GM12864 (cell line): ENCODE measurements around the gene LPCAT1.

ENCODE experiments used
- DNase-seq: peaks from one replicate; pipeline ENCODE4 v3.0.0-alpha.2; 2011; ENCODE audit warnings: low read depth
- H3K4me3 ChIP-seq: 2 replicates; pipeline ENCODE4 v1.5.1; 2011; ENCODE audit warnings: mild to moderate bottlenecking, low read depth, low read length, control low read depth
- TF ChIP-seq, protein P1 (sequence below): IDR thresholded peaks from 2 replicates; pipeline ENCODE4 v1.5.1; 2011; ENCODE audit warnings: low read depth, mild to moderate bottlenecking, moderate library complexity, low read length, control low read depth, inconsistent platforms; ENCODE audit errors: missing control alignments

The LPCAT1 gene

GRCh38 chr5:1435369-1435768 is 88.4 kb downstream of the LPCAT1 start:
- TF ChIP-seq, protein P1, sequence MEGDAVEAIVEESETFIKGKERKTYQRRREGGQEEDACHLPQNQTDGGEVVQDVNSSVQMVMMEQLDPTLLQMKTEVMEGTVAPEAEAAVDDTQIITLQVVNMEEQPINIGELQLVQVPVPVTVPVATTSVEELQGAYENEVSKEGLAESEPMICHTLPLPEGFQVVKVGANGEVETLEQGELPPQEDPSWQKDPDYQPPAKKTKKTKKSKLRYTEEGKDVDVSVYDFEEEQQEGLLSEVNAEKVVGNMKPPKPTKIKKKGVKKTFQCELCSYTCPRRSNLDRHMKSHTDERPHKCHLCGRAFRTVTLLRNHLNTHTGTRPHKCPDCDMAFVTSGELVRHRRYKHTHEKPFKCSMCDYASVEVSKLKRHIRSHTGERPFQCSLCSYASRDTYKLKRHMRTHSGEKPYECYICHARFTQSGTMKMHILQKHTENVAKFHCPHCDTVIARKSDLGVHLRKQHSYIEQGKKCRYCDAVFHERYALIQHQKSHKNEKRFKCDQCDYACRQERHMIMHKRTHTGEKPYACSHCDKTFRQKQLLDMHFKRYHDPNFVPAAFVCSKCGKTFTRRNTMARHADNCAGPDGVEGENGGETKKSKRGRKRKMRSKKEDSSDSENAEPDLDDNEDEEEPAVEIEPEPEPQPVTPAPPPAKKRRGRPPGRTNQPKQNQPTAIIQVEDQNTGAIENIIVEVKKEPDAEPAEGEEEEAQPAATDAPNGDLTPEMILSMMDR = no peak
- no peak overlapping the region for H3K4me3 ChIP-seq
- DNase-seq = no peak

GRCh38 chr5:1432296-1432695 is 91.5 kb downstream of the LPCAT1 start:
- TF ChIP-seq, protein P1 = no peak
- no peak for DNase-seq
- no peak overlapping the region for H3K4me3 ChIP-seq

DNA sequence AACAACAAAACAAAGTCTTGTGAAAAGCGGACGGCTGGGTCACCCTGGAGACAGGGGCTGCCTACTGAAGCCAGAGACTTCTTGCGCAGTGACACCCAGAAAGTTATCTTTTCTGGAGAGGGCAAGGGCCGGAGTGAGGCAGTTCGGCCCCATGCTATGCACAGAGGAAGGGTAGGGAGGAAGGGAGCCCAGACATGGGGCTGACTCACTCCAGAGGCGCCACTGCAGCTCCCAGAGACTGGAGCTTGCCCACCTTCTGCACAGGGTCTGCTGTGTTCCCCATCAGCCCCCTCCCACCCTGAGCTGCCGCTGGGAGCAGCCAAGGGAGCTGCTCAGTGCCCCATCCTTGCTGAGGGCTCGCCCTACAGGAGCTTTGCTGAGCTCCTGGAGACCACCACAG is 91.9 kb downstream of the LPCAT1 start:
- no peak for DNase-seq
- no peak overlapping the region for H3K4me3 ChIP-seq
- TF ChIP-seq, protein P1 = no peak

DNA sequence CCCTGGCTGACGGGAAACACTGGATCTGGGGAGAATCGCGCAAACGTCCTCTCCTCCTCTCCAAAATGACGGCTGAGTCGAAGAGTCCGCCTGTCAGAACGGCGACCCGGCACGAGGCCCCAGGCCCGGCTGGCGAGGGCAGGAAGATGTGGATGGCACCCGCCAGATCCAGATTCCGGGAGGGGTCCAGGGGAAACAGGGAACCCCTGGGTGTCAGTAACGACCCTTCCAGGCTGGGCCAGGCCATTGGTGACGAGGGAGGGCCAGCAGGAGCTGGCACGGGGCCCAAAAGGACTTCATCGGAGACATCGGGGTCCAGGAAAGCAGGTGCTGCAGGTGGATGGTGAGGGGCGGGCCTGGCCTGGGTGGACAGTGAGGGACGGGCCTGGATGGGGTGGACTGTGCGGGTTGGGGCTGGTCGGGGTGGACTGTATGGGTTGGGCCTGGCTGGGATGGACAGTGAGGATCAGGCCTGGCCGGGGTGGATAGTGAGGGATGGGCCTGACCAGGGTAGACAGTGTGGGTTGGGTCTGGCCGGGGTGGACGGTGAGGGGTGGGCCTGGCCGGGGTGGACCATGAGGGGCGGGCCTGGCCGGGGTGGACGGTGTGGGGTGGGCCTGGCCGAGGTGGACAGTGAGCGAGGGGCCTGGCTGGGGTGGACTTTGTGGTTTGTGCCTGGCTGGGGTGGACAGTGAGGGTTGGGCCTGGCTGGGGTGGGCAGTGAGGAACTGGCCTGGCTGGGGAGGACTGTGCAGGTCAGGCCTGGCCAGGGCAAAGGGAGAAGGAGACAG is 92.5 kb downstream of the LPCAT1 start:
- no peak for DNase-seq
- H3K4me3 ChIP-seq = no peak overlapping the region
- TF ChIP-seq, protein P1 = no peak

GRCh38 chr5:1430121-1430795 is 93.5 kb downstream of the LPCAT1 start:
- no peak overlapping the region for H3K4me3 ChIP-seq
- no peak for DNase-seq
- TF ChIP-seq, protein P1 = no peak

DNA sequence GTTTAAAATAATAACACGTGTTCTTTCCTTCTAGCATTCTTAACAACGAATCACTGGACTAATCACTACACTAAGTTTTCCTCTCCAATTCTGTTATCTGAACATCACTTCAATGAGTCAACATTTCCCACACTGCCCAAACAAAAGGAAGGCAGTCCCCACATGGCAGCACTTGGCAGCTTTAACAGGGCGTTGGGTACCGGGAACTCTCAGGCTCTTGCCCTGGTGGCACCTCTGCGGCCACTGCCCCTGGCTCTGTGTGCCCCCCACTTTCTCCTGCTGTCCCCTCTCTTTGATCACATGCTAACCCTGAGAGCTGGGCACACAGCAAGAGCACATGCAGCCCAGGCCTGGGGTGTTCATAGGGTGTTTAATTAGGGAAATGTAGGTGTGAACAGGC is 94.3 kb downstream of the LPCAT1 start:
- DNase-seq = no peak
- H3K4me3 ChIP-seq = no peak overlapping the region
- TF ChIP-seq, protein P1 = no peak

- no peak overlapping the region for H3K4me3 ChIP-seq
- DNase-seq = no peak
- TF ChIP-seq, protein P1 = no peak
Measured at GRCh38 chr5:1429066-1429465, 94.7 kb downstream of the LPCAT1 start.
